Daoy (cell line): ENCODE results near the gene INPP4B. TPM values are rescaled to one million over a fixed set of nuclear protein-coding genes. Genes with fewer than 3 reads are reported as not detected.

Source experiments
- DNase-seq: peaks from one replicate; pipeline ENCODE4 v3.0.0-alpha.2; 2015; ENCODE audit warnings: low read depth
- total RNA-seq: library from RNA; depleted of rRNA; stranded (reverse); fragments of >200 nt; shearing (Covaris generic); gene quantifications from 2 replicates; pipeline ENCODE4 v1.2.3, GENCODE V29; 2014

The INPP4B gene
- total RNA-seq, 1 experiment from 2014 or later = 9.3 TPM

GRCh38 chr4:142728233-142728632 lies 117.9 kb downstream of the INPP4B start:
- DNase-seq = no peak

- DNase-seq = no peak
Observed at GRCh38 chr4:142727149-142727548, 119.0 kb downstream of the INPP4B start.

GRCh38 chr4:142725886-142726285 lies 120.2 kb downstream of the INPP4B start:
- DNase-seq = no peak

- no peak for DNase-seq
Observed at GRCh38 chr4:142721187-142721586, 124.9 kb downstream of the INPP4B start.

- no peak for DNase-seq
Observed at GRCh38 chr4:142719854-142720541, 126.1 kb downstream of the INPP4B start.

- DNase-seq = no peak
Observed at GRCh38 chr4:142718981-142719380, 127.1 kb downstream of the INPP4B start.

- DNase-seq = no peak
Observed at GRCh38 chr4:142715727-142716126, 130.4 kb downstream of the INPP4B start.

- no peak for DNase-seq
Observed at GRCh38 chr4:142713282-142714030, 132.6 kb downstream of the INPP4B start.

GRCh38 chr4:142708231-142708630 lies 137.9 kb downstream of the INPP4B start:
- no peak for DNase-seq

- no peak for DNase-seq
Observed at GRCh38 chr4:142707401-142707800, 138.7 kb downstream of the INPP4B start.

GRCh38 chr4:142706381-142706780 lies 139.7 kb downstream of the INPP4B start:
- no peak for DNase-seq

GRCh38 chr4:142705820-142706219 lies 140.3 kb downstream of the INPP4B start:
- no peak for DNase-seq

GRCh38 chr4:142703694-142704309 lies 142.3 kb downstream of the INPP4B start:
- no peak for DNase-seq

- no peak for DNase-seq
Observed at GRCh38 chr4:142701017-142701416, 145.1 kb downstream of the INPP4B start.

GRCh38 chr4:142700531-142700930 lies 145.6 kb downstream of the INPP4B start:
- no peak for DNase-seq

GRCh38 chr4:142698552-142698951 lies 147.5 kb downstream of the INPP4B start:
- DNase-seq = no peak

- no peak for DNase-seq
Observed at GRCh38 chr4:142697928-142698327, 148.2 kb downstream of the INPP4B start.

GRCh38 chr4:142697320-142697719 lies 148.8 kb downstream of the INPP4B start:
- DNase-seq = no peak

- DNase-seq = no peak
Observed at GRCh38 chr4:142696334-142697122, 149.6 kb downstream of the INPP4B start.

- DNase-seq = no peak
Observed at GRCh38 chr4:142690406-142691163, 155.5 kb downstream of the INPP4B start.

GRCh38 chr4:142687547-142688275 lies 158.4 kb downstream of the INPP4B start:
- no peak for DNase-seq
